Aortic smooth muscle cell (primary cell): ENCODE measurements around the gene HSPBP1. TPM values are rescaled to one million over a fixed set of nuclear protein-coding genes. Genes with fewer than 3 reads are reported as not detected.

Source experiments
- total RNA-seq: library from RNA; depleted of rRNA; stranded (reverse); fragments of >200 nt; gene quantifications from 2 replicates; pipeline ENCODE4 v1.2.3, GENCODE V29; 2014

HSPBP1 gene
- total RNA-seq: 17.0 and 21.7 TPM in 2 replicates

GRCh38 chr19:55279770-55280643 is at the start of gene HSPBP1:
HSPBP1 (minus strand) TSS chr19:55280110; CDS start chr19:55279608, 502 bp downstream.

GRCh38 chr19:55325172-55325571 is 45.3 kb upstream of the HSPBP1 start, which contains the start of gene TMEM150B:
TMEM150B (minus strand) TSS chr19:55325341; CDS start chr19:55321036, 4,305 bp downstream.

GRCh38 chr19:55283548-55284377 is 3.9 kb upstream of the HSPBP1 start, which contains the start of gene BRSK1:
BRSK1 (plus strand) TSS chr19:55283997; CDS start chr19:55284443, 446 bp downstream.

GRCh38 chr19:55258828-55259539 is 20.9 kb downstream of the HSPBP1 start, which contains the start of gene PPP6R1:
PPP6R1 (minus strand) TSS chr19:55259017; CDS start chr19:55247103, 11,914 bp downstream.

GRCh38 chr19:55228403-55229031 is 51.4 kb downstream of the HSPBP1 start, which contains the start of gene TMEM86B:
TMEM86B (minus strand) TSS chr19:55228763; CDS start chr19:55228741, 22 bp downstream.

Other genes with a start within 250 kb of the HSPBP1 start
- not detected in 2 replicates for gene GP6, start 241.8 kb downstream of the HSPBP1 start, total RNA-seq
- 7.3 and 9.5 TPM in 2 replicates for gene RDH13, start 217.0 kb downstream of the HSPBP1 start, total RNA-seq
- 0.53 and 0.75 TPM in 2 replicates for gene EPS8L1, start 204.2 kb downstream of the HSPBP1 start, total RNA-seq
- 35.0 and 37.6 TPM in 2 replicates for gene PPP1R12C, start 162.5 kb downstream of the HSPBP1 start, total RNA-seq
- 1.2 and 1.7 TPM in 2 replicates for gene TNNT1, start 130.9 kb downstream of the HSPBP1 start, total RNA-seq
- not detected in 2 replicates for gene TNNI3, start 122.4 kb downstream of the HSPBP1 start, total RNA-seq
- 0.40 and 0.44 TPM in 2 replicates for gene DNAAF3, start 113.5 kb downstream of the HSPBP1 start, total RNA-seq
- gene SYT5, start 99.8 kb downstream of the HSPBP1 start, total RNA-seq: under 0.01 and 0.26 TPM in 2 replicates
- 3.5 and 6.1 TPM in 2 replicates for gene PTPRH, start 70.6 kb downstream of the HSPBP1 start, total RNA-seq
- gene TMEM86B, start 51.3 kb downstream of the HSPBP1 start, total RNA-seq: 0.81 and 1.5 TPM in 2 replicates
- 27.7 and 30.8 TPM in 2 replicates for gene PPP6R1, start 21.1 kb downstream of the HSPBP1 start, total RNA-seq
- gene BRSK1, start 3.9 kb upstream of the HSPBP1 start, total RNA-seq: 6.7 and 7.6 TPM in 2 replicates
- not detected in 2 replicates for gene TMEM150B, start 45.2 kb upstream of the HSPBP1 start, total RNA-seq
- gene KMT5C, start 59.8 kb upstream of the HSPBP1 start, total RNA-seq: 4.8 and 6.7 TPM in 2 replicates
- not detected in 2 replicates for gene COX6B2, start 74.6 kb upstream of the HSPBP1 start, total RNA-seq
- not detected in 2 replicates for gene GARIN5B, start 83.2 kb upstream of the HSPBP1 start, total RNA-seq
- gene IL11, start 90.4 kb upstream of the HSPBP1 start, total RNA-seq: 1.1 and 14.9 TPM in 2 replicates
- not detected in 2 replicates for gene TMEM190, start 96.7 kb upstream of the HSPBP1 start, total RNA-seq
- gene TMEM238, start 104.2 kb upstream of the HSPBP1 start, total RNA-seq: 0.12 and 0.26 TPM in 2 replicates
- gene RPL28, start 105.8 kb upstream of the HSPBP1 start, total RNA-seq: 153 and 182 TPM in 2 replicates
- gene UBE2S, start 127.7 kb upstream of the HSPBP1 start, total RNA-seq: 73.4 and 105 TPM in 2 replicates
- not detected in 2 replicates for gene SHISA7, start 163.2 kb upstream of the HSPBP1 start, total RNA-seq
- 49.1 and 52.8 TPM in 2 replicates for gene ISOC2, start 181.5 kb upstream of the HSPBP1 start, total RNA-seq
- not detected in 2 replicates for gene C19orf85, start 184.6 kb upstream of the HSPBP1 start, total RNA-seq
- 0.66 and 0.87 TPM in 2 replicates for gene ZNF628, start 196.5 kb upstream of the HSPBP1 start, total RNA-seq
- 13.7 and 14.4 TPM in 2 replicates for gene NAT14, start 205.1 kb upstream of the HSPBP1 start, total RNA-seq
- gene SSC5D, start 208.3 kb upstream of the HSPBP1 start, total RNA-seq: 12.8 and 30.4 TPM in 2 replicates